Spleen (tissue), 11 donors: ENCODE results near the gene RIC8B. TPM values are rescaled to one million over a fixed set of nuclear protein-coding genes. Genes with fewer than 3 reads are reported as not detected.

Experiments
- DNase-seq: peaks from one replicate; pipeline ENCODE4 v3.0.0-alpha.2; 2020
- H3K27ac ChIP-seq, 8 donors: fragments of 200-600 bp; sonication (generic) in 7 of 8; 1 replicate in 4 of 8; 2 replicates in 4 of 8; pipeline versions ENCODE4 v1.5.0 to v1.8.0; 2016 to 2021; ENCODE audit warnings: inconsistent platforms in 4 of 8, mild to moderate bottlenecking in 4 of 8, moderate library complexity in 1 of 8
- H3K27me3 ChIP-seq, 7 donors: fragments of 200-600 bp; sonication (generic) in 6 of 7; replicated peaks in 1 of 7; 1 replicate in 4 of 7; 2 replicates in 3 of 7; pipeline versions ENCODE4 v1.5.0 to v1.8.0; 2016 to 2021; ENCODE audit warnings: inconsistent platforms in 3 of 7, mild to moderate bottlenecking in 1 of 7
- H3K36me3 ChIP-seq, 6 donors: fragments of 200-600 bp; sonication (generic) in 5 of 6; 1 replicate in 4 of 6; 2 replicates in 2 of 6; pipeline versions ENCODE4 v1.5.0 to v1.8.0; 2016 to 2021; ENCODE audit warnings: inconsistent platforms in 2 of 6
- H3K4me1 ChIP-seq, 6 donors: fragments of 200-600 bp; sonication (generic) in 5 of 6; 1 replicate in 3 of 6; 2 replicates in 3 of 6; pipeline versions ENCODE4 v1.5.0 to v1.8.0; 2016 to 2021; ENCODE audit warnings: inconsistent platforms in 3 of 6
- H3K4me3 ChIP-seq, 8 donors: fragments of 200-600 bp; sonication (generic) in 7 of 8; 1 replicate in 4 of 8; 2 replicates in 4 of 8; pipeline versions ENCODE4 v1.5.0 to v1.8.0; 2016 to 2021; ENCODE audit warnings: inconsistent platforms in 4 of 8, mild to moderate bottlenecking in 4 of 8, moderate library complexity in 2 of 8
- H3K9me3 ChIP-seq, 8 donors: fragments of 200-600 bp; sonication (generic) in 7 of 8; 1 replicate in 4 of 8; 2 replicates in 4 of 8; pipeline versions ENCODE4 v1.5.0 to v1.8.0; 2016 to 2021; ENCODE audit warnings: inconsistent platforms in 4 of 8
- POLR2A ChIP-seq, 3 donors: fragments of 450-650 bp; IDR thresholded peaks; one replicate each; pipeline ENCODE4 v1.5.1; 2017; ENCODE audit warnings: antibody characterized with exemption in 3 of 3, mild to moderate bottlenecking in 1 of 3
- POLR2AphosphoS5 ChIP-seq, 3 donors: sonication (generic); formaldehyde crosslinking; IDR thresholded peaks; one replicate each; pipeline ENCODE4 v1.5.1; 2017; ENCODE audit warnings: antibody characterized with exemption in 3 of 3
- WGBS, 5 donors: extraction: QIAGEN DNeasy Blood & Tissue Kit in 3 of 5; methylation state at CpG; one replicate each; pipeline versions ENCODE4 v1.1.5 to v1.1.7; 2013 to 2018; 5-methylcytosine and 5-hydroxymethylcytosine counted together
- intact Hi-C: fragments of 100-400 bp; cut with DNase I; formaldehyde crosslinking; loops from one replicate; pipeline ENCODE4 v1.15.0; 2023; ENCODE audit warnings: low total_unique reads
- polyA plus RNA-seq, 3 donors: library from polyadenylated mRNA; stranded (reverse); fragments of 200-250 nt; gene quantifications; one replicate each; pipeline ENCODE4 v1.2.1, GENCODE V29; 2013
- total RNA-seq, 7 donors: library from RNA; depleted of rRNA in 3 of 7; stranded (reverse); fragments of >200 nt in 3 of 7; fragmentation: NEBNext Ultra II Directional in 4 of 7; extraction: Animal tissue kit (Norgen Biotek cat#: 25700) in 4 of 7; gene quantifications; one replicate each; pipeline versions ENCODE4 v1.1.0 to v1.2.1, GENCODE V29; 2016 to 2021
- TF ChIP-seq, protein P1 (sequence below), 11 experiments: fragments of 200-600 bp in 7 of 11; fragments of 450-650 bp in 4 of 11; sonication (generic) in 4 of 11; IDR thresholded peaks in 8 of 11; conservative IDR thresholded peaks in 3 of 11; 1 replicate in 7 of 11; 2 replicates in 4 of 11; pipeline versions ENCODE4 v1.4.0 to v1.8.0; 2016 to 2021; ENCODE audit warnings: antibody characterized with exemption in 11 of 11, inconsistent platforms in 4 of 11, mild to moderate bottlenecking in 1 of 11
- donor health status: healthy with polysubstance abuse.
- donor health status: DM: no; HTN: no; CAD: no; lungs with moderate emphysema.
- donor health status: DM: no; HTN: no; CAD: no.
- donor health status: Bipolar disorder and iron deficiency.
- donor health status: healthy.
- donor health status: DM: no; HTN: no; CAD: no.
- donor health status: DM: yes; HTN: yes; CAD: no.

Gene RIC8B
- total and polyA plus RNA-seq, 10 donors = 1.9 to 21.3 (median 14.1) TPM

DNA sequence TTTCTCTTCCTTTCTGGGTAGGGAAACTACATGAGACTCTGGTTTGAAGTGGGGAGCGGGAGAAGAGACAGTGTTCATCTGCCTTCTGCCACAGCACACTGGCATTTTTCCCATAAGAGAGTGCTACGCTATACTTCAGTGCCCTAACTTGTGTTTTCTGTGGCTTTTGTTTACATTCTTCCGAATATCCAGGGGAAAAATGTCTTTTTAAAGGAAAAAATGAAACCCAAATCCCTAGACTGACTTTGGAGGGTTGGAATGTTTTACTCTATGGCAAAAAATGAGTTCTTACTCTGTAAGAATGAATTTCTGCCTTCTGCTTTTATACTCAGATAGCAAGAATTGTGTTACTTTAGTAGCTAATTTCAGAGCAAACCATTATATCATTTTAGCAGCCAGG is 93.2 kb downstream of the RIC8B start:
- 93 to 99% (median 96%) methylated on average over 3 of the region's 3 CpGs for WGBS, 5 donors

DNA sequence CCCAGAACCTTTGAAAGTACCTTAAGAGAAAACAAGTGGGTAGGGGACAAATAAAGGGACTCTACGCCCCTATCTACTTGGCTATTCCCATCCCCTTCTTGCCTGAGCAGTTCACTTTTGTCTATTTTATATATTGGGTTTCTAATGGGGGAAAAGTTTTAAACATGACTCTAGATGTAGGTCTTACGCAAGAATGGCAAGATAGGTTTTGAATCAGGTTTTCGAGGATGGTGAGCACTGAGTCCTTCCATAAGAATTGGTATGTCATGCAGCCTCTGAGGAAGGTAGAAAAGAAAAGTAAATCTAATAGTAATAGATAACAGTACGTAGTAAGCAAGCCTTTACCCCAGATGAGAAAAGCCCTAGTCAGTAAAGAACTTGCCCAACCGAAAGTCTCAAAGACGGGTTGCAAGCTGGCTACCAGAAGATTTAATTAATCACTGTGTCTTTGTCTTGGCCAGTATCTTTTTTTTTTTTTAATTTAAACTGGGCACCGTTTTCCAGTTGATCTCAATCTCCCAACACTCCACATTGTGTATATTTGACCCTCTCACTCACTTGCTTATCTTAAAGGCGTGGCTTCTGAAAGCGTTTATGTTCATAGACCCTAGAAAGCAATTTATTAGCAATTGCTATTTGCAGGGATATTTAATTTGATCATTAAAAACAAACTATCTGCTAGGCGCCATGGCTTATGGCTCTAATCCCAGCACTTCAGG is 94.7 kb downstream of the RIC8B start:
- H3K27ac ChIP-seq = no peak overlapping the region
- peaks cover 0 to 43% (median 0%) of the 10 kb centered on the region in 6 donors for H3K36me3 ChIP-seq
- H3K9me3 ChIP-seq = no peaks in the 10 kb centered on the region
- H3K4me3 ChIP-seq = no peak overlapping the region
- WGBS, 5 donors = 93 to 97% (median 96%) methylated on average over 10 of the region's 10 CpGs
- intact Hi-C loops = no loop called here
- no peak for DNase-seq
- no peaks in the 10 kb centered on the region for H3K4me1 ChIP-seq
- TF ChIP-seq POLR2AphosphoS5 (IDR thresholded peaks at IDR 0.05) (no peak), POLR2A (IDR thresholded peaks at IDR 0.05) (no peak)
- TF ChIP-seq, protein P1, sequence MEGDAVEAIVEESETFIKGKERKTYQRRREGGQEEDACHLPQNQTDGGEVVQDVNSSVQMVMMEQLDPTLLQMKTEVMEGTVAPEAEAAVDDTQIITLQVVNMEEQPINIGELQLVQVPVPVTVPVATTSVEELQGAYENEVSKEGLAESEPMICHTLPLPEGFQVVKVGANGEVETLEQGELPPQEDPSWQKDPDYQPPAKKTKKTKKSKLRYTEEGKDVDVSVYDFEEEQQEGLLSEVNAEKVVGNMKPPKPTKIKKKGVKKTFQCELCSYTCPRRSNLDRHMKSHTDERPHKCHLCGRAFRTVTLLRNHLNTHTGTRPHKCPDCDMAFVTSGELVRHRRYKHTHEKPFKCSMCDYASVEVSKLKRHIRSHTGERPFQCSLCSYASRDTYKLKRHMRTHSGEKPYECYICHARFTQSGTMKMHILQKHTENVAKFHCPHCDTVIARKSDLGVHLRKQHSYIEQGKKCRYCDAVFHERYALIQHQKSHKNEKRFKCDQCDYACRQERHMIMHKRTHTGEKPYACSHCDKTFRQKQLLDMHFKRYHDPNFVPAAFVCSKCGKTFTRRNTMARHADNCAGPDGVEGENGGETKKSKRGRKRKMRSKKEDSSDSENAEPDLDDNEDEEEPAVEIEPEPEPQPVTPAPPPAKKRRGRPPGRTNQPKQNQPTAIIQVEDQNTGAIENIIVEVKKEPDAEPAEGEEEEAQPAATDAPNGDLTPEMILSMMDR (IDR thresholded peaks at IDR 0.05 in 8 of 11, conservative IDR thresholded peaks at IDR 0.05 in 3 of 11) = no peak
- no peaks in the 10 kb centered on the region for H3K27me3 ChIP-seq

More for the DNA sequence above, 93.2 kb downstream of the RIC8B start:
- DNase-seq = no peak
- H3K9me3 ChIP-seq = no peaks in the 10 kb centered on the region
- H3K4me3 ChIP-seq = no peak overlapping the region
- H3K4me1 ChIP-seq = no peaks in the 10 kb centered on the region
- intact Hi-C loops = no loop called here
- H3K27me3 ChIP-seq = no peaks in the 10 kb centered on the region
- H3K36me3 ChIP-seq = peaks cover 0 to 34% (median 0%) of the 10 kb centered on the region in 6 donors
- no peak overlapping the region for H3K27ac ChIP-seq
- TF ChIP-seq POLR2A (IDR thresholded peaks at IDR 0.05) (no peak), POLR2AphosphoS5 (IDR thresholded peaks at IDR 0.05) (no peak)
- TF ChIP-seq, protein P1 (IDR thresholded peaks at IDR 0.05 in 8 of 11, conservative IDR thresholded peaks at IDR 0.05 in 3 of 11) = no peak

DNA sequence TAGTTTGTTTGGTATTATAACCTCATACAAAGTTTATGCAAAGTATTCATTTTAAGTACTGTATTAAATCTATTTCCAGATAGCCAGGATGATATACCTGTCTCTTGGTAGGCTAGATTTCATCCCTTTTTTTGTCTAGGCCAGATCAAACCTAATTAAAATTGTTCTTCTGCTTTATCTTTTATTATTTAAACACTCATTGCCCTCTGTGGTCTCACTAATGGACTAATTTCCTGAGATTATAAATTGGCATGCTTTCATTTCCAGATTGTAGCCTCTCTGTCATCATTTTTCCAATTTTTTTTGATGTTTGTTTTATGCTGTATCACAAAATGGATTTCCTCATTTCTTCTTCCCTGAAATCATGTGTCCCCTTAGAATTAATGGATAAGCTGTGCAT is 95.6 kb downstream of the RIC8B start:
- no peak for TF ChIP-seq POLR2A (IDR thresholded peaks at IDR 0.05)
- TF ChIP-seq, protein P1 (IDR thresholded peaks at IDR 0.05 in 8 of 11, conservative IDR thresholded peaks at IDR 0.05 in 3 of 11) = no peak
- no peak for TF ChIP-seq POLR2AphosphoS5 (IDR thresholded peaks at IDR 0.05)
- intact Hi-C loops = no loop called here
- Histone ChIP-seq H3K27me3 (no peaks in the 10 kb centered on the region), H3K27ac (no peak overlapping the region), H3K4me1 (no peaks in the 10 kb centered on the region), H3K4me3 (no peak overlapping the region), H3K9me3 (no peaks in the 10 kb centered on the region), H3K36me3 (peaks cover 0 to 44% (median 0%) of the 10 kb centered on the region in 6 donors)
- DNase-seq = no peak

DNA sequence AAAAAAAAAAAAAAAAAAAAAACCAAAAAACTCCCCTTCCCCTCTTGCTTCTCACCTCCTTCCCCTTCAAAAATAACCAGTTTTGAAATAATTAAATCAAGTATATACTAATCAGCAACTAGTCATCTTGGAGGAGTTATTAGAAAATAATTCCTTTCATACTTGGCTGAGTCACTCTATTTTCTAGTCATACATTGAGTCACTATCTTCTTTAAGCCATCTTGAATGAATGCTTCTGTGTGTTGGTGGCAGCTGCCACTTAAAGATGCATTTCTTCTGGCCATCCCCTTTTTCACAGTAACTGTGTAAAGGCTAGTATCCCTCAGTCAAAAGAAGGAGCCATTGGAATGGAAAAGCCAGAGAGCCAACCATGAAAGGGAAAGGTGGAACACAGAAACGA is 97.0 kb downstream of the RIC8B start:
- no peaks in the 10 kb centered on the region for H3K9me3 ChIP-seq
- H3K36me3 ChIP-seq = peaks cover 0 to 44% (median 0%) of the 10 kb centered on the region in 6 donors
- WGBS, 5 donors = 92 to 98% (median 94%) methylated on average over 1 of the region's 1 CpG
- TF ChIP-seq, protein P1 (IDR thresholded peaks at IDR 0.05 in 8 of 11, conservative IDR thresholded peaks at IDR 0.05 in 3 of 11) = no peak
- TF ChIP-seq POLR2A (IDR thresholded peaks at IDR 0.05) (no peak), POLR2AphosphoS5 (IDR thresholded peaks at IDR 0.05) (no peak)
- intact Hi-C loops = no loop called here
- H3K4me3 ChIP-seq = no peak overlapping the region
- no peaks in the 10 kb centered on the region for H3K4me1 ChIP-seq
- no peaks in the 10 kb centered on the region for H3K27me3 ChIP-seq
- no peak for DNase-seq
- H3K27ac ChIP-seq = no peak overlapping the region
